HG03439 (cell line): Measurements from ENCODE around the gene SEMA6C.

Experiments used
- ATAC-seq: cut with Tn5 transposase; IDR thresholded peaks from one replicate; pipeline ENCODE4 v1.9.1; 2021; ENCODE audit warnings: mild to moderate bottlenecking, moderate library complexity; ENCODE audit not compliant: unreplicated experiment

Gene SEMA6C

GRCh38 chr1:151164732-151165280, 18.4 kb upstream of the SEMA6C start:
- no peak for ATAC-seq

GRCh38 chr1:151159373-151159772, 12.9 kb upstream of the SEMA6C start:
- ATAC-seq: no peak

GRCh38 chr1:151158751-151159251, 12.4 kb upstream of the SEMA6C start:
- ATAC-seq: no peak

- ATAC-seq: no peak
Observed at GRCh38 chr1:151158326-151158725, 11.9 kb upstream of the SEMA6C start.

GRCh38 chr1:151157067-151157531, 10.7 kb upstream of the SEMA6C start:
- no peak for ATAC-seq

GRCh38 chr1:151156515-151156819, 10.0 kb upstream of the SEMA6C start, which contains the start of gene TNFAIP8L2:
TNFAIP8L2 (plus strand) TSS chr1:151156649; CDS start chr1:151158698, 2,049 bp downstream.
- ATAC-seq: no peak

- ATAC-seq: no peak
Observed at GRCh38 chr1:151147665-151148064, 1.2 kb upstream of the SEMA6C start.

- no peak for ATAC-seq
Observed at GRCh38 chr1:151147132-151147503, 687 bp upstream of the SEMA6C start.

GRCh38 chr1:151146072-151146411, 389 bp downstream of the SEMA6C start:
- ATAC-seq: no peak

GRCh38 chr1:151145304-151146071, 943 bp downstream of the SEMA6C start:
- no peak for ATAC-seq

GRCh38 chr1:151144474-151145303, 1.7 kb downstream of the SEMA6C start:
- no peak for ATAC-seq

GRCh38 chr1:151143986-151144385, 2.4 kb downstream of the SEMA6C start:
- no peak for ATAC-seq

GRCh38 chr1:151143057-151143435, 3.4 kb downstream of the SEMA6C start:
- ATAC-seq: no peak

GRCh38 chr1:151142411-151143056, 3.9 kb downstream of the SEMA6C start:
- no peak for ATAC-seq

GRCh38 chr1:151137789-151138188, 8.6 kb downstream of the SEMA6C start:
- ATAC-seq: no peak

GRCh38 chr1:151135433-151136385, 10.7 kb downstream of the SEMA6C start:
- ATAC-seq: no peak

GRCh38 chr1:151134991-151135390, 11.4 kb downstream of the SEMA6C start:
- ATAC-seq: no peak

GRCh38 chr1:151134396-151134795, 12.0 kb downstream of the SEMA6C start:
- no peak for ATAC-seq

- no peak for ATAC-seq
Observed at GRCh38 chr1:151133018-151133806, 13.2 kb downstream of the SEMA6C start.
